GM19351 (cell line): ENCODE measurements around the gene TSPAN6.

Experiments used
- ATAC-seq: cut with Tn5 transposase; IDR thresholded peaks from one replicate; pipeline ENCODE4 v1.9.1; 2021; ENCODE audit warnings: mild to moderate bottlenecking, moderate library complexity; ENCODE audit not compliant: unreplicated experiment

Gene TSPAN6

DNA sequence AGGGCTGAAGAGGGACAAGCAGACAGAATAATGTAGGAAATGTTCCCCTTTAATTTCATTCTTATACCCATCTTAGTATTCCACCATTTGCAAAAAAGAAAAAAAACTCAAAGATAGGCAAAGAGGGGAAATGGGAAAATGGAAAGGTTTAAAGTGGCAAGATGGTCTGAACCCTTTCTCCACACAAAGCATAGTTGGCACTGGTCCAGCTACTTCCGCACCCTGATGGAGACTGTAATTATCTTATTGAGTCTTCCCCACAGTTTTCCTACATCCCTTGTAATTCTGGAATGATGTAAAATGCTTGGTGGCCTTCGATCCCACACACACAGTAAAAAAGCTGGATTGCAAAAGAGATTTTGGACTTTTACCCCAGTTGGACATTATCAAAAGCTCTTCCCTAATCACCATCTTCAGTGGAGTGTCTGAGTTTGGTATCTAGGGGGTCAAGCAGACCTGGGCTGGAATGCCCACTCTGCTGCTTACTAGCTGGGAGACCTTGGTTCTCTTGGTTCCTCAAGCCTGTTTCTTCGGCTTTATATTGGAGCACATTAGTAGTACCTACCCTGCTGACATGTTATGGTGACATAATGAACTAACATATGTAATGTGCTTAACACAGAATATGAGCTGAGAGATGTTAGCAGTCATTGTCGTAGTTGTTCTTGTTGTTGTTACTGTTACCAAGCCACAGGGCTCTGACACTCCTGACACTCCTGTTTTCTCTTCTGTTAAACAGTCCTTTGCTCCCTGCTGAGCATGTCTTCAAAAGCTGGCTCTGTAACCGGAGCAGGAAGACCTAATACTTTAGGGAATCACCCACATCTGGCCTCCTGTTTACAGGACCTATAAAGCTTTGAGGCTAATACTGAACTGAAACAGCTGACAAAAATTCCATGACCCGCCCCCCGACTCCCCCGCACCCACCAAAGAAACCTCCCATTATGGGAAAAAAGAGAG, 12.1 kb upstream of the TSPAN6 start:
- no peak for ATAC-seq

DNA sequence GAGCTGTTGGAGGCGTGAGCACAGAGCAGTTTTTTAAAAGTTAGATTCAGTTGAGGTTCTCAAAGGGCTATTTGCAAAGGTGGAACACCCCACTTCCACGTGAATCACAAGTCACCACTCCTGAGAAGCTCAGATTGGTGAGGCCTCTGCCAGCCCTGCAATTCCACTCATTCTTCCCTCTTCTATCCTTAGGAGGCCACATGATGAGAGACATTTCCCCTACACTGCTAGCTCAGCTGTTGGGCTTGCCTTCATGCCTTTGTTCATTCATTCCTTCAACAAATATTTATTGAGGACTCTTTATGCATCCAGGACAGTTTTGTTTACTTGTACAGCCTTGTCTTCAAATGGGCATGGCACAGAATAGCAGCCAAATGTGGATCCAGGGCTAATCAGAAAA, 11.1 kb upstream of the TSPAN6 start:
- ATAC-seq, result no peak

DNA sequence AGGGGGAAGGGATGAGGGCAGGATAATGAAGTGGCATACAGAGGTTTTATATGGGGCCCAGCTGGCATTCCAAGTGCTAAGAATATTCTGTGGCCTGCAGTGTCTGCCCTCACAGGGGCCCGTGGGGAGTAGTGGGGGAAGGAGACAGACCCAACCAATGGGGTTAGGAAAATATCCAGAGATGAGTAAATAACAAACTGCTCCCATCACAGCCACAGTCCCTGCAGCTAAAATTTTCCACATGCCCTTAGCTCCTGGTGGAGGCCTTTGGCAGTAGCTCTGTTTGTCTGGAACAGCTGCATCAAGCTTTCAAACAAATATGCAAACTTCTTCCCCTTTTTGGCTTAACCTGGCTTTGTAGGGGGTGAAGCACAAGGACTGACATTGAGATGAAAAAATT, 10.5 kb upstream of the TSPAN6 start:
- no peak for ATAC-seq

DNA sequence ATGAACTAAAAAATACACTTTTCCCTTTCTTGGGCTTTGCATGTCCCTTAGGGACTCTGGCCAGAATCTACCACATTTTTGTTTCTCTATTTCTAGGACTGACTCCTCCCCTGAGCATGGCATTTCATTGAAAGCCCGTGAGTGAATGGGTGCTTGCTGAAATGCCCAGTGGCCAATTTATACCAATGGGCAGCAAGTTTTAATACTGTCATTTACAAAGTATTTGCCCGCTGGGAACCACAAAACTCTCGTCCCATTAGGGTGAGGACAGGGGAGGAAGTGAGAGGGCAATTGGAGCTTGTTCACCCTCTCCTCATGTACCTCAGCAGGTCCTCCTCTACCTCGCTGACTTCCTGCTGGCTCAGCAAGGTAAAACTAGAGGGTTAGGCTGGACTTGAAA, 8.5 kb upstream of the TSPAN6 start:
- no peak for ATAC-seq

DNA sequence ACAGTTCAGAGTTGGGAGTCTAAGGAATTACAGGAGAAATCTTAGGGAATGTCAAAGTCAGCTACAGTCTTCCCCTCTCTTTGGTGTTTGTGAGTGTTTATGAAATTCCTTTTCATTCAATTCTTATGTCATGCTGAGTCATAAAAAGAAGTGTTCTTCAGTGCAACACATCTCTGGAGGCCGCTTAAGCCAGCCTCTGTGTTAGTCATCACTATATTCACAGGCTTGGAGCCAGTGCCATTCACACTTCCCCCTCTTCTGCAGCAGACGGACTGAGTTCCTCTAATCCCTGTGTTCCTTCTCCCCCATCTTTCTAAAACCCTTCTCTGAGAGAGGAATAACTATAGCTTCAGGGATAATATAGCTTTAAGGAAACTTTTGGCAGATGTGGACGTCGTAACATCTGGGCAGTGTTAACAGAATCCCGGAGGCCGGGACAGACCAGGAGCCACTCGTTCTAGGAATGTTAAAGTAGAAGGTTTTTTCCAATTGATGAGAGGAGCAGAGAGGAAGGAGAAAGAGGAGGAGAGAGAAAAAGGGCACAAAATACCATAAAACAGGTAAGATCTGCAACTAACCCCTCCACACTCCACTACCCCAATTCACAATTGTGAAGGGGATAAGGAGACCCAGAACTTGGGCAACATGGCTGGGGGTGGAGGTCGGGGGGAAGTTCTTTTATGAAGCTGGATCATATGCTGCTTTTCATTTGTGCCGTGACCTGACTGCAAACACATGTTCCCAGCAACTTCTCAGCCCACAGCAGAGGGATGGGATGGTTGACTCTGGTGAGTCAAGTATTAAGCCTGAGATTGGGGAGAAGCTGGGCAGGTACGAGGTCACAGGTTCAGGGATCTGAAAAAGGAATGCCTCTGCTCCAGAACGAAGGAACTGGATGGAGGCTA, 7.6 kb upstream of the TSPAN6 start, which contains the start of gene SRPX2:
Gene SRPX2 (plus strand): TSS at position 244 of the 905 bp plus-strand sequence. CDS start 2,124 bp downstream, outside the sequence.
- ATAC-seq, result peak; percentile 69

DNA sequence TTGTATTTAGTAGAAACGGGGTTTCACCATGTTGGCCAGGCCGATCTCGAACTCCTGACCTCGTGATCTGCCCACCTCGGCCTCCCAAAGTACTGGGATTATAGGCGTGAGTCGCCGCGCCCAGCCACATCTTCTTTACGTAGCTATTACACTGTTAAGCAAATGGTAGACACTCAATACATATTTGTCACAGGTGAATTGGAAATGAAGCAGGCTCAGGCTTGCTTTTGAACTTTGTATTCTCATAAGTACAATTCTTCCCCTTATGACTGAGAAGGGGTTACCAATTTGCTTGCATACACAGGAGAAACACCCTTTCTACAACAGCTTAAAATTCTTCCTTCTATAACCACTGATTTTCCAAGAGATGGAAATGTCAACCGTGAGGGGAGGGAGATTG, 6.6 kb upstream of the TSPAN6 start:
- no peak for ATAC-seq

DNA sequence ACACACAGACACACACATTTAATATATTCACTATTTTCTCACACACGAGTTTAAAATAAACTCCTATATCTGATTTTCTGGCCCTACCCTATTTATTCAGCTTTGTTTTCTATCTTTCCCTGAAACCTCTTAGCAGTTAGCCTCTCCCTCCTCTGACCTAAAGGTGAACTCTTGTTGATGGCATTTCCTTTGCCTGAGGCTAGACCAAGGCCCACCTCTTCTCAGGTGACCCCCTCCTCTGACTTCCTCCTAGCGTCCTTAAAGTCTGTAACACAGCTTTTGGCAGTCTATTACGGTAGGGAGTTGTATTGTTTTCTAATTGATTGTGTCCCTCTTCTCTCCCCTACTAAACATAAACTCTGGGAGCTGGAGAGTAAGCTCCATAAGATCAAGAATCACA, 5.7 kb upstream of the TSPAN6 start:
- no peak for ATAC-seq

DNA sequence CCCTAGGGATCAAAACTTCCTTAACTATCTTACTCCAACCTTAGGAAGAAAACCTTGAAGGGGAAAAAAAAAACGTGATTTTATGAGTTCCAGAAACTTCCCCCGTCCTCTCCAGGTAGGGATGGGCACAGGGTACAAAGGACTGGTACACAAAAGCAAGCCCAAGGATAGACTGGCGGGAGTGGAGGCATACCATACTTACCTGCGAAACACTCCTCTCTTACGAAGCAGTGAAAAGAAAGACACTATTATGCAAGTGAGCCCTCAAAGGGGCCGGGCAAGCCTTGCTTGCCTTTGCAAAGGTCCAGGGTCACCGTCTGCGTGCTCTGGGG, 651 bp downstream of the TSPAN6 start:
- no peak for ATAC-seq

DNA sequence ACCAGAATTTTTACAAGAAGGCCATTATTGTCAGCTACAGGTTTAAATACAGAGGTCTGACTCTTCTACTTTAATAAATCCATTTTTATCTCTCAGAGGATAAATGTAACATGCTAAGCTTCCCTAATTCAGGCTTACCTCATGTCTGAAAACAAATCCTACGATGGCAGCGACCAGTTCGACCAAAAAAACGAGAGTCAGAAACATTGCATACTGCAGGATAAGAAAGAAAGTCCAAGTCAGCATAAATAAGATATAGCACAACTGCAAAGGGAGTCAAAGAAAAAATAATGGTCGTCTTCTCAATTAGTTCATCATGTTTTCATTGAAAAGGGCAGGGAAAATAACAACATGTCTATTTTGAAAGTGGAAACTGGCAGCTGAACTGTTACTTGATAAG, 1.6 kb downstream of the TSPAN6 start:
- ATAC-seq, result no peak

DNA sequence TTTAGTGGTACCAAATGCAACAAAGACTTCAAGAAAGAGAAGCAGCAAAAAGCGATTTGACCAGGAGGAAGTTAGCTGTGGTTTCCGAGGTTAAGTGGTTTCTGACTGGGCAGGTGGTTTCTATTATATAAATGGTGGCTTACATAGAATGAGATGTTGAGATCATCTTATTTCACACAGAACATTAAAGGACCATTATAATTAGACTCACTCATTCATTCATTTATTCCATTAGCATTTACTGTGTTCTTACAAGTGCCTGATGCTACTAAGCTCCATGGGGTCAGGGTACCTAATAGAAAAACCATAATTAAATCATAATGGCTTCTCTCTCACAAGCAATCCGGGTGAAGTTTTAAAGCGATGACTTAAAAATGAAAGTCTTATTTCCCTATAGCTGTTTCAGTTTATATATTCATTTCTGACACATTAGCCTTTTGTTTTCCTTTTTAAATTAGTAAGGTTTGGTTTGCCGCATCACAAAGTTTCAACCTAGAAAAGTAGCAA, 10.6 kb downstream of the TSPAN6 start:
- peak; percentile 92 for ATAC-seq

DNA sequence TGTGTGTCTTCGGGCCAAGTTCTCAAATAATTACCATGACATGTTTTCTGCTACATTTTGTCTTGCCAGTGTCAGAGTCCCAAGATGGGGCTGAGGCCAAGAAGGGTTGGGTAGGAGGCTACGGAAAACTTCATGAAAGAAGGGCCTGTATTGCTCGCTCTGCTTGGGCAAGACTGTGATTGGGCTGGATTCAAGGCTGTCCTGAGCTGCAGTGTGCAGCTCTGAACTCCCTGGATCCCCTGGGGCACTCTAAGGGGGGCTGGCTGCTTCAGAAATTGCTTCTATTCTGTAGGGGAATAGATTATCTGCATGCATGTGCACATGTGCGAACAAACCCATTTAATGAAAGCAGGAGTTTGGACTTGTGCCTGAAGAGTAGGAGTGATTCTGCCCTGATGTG, 13.6 kb downstream of the TSPAN6 start:
- ATAC-seq, result no peak

DNA sequence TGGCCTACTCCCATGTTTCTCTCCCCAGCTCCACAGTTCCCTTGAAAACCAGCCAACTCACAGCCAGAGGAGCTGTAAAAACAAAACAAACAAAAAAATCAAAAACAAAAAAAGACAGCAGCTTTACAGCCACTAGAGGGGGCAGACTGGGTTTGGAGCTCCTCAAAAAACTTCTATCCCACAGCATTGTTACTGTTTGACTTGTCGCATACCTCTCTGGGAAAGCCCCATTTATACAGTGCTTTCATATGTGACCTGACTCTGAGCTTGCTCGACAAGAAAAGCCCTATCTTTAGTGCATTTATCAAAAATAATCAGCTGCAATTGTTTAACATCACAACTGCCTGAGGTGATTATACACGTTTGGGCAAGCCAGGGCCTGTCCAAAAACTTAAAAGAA, 21.6 kb downstream of the TSPAN6 start:
- peak; percentile 100 for ATAC-seq

DNA sequence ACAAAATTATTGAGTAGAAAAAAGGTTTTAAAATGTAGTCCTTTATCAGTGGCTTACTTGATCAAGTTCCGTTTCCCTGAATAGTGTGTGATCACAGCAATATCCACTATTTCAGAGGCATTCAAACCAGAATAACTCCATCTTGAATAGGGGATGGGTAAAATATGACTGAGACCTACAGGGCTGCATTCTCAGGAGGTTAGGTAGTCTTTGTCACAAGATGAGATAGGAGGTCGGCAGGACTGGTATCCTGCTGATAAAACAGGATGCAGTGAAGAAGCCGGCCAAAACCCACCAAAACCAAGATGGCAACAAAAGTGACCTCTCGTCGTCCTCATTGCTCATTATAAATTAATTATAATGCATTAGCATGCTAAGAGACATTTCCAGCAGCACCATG, 24.7 kb downstream of the TSPAN6 start:
- ATAC-seq, result no peak

DNA sequence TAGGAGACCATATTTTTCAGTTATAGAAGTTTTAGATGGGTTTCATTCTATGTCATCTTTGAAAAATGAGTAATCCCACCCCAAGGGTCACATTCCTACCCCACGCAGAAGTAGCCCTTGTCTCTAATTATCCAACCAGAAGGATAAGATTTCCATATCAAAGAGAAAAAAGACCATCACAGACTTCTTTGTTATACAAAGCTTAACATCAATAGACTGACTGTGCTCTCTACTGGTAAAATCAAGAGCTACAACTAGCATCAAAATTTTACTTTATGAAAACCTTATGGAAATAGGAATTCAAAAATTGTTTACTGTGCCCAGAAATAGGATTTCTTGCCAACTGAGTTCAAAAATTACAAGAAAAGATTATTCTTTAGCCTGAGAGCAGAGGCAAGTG, 27.0 kb downstream of the TSPAN6 start:
- ATAC-seq, result no peak

DNA sequence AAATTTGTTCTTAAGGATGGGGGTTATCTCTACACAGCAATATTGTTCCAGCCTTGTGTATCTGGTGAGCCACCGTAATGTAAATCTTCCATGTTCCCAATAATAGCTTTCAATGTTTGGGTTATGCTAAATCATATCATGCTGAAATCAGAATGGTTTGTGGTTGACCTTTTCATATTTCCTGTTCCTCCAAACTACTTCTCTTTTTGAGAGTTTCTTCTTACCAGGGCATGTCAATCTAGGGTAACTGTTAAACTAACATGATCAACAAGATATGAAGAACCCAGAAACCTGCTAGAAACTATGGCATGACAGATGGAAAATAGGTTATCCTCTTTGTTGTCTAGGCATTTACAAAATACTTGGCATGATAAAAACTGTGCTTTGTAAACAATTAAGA, 29.9 kb downstream of the TSPAN6 start:
- peak; percentile 70 for ATAC-seq

DNA sequence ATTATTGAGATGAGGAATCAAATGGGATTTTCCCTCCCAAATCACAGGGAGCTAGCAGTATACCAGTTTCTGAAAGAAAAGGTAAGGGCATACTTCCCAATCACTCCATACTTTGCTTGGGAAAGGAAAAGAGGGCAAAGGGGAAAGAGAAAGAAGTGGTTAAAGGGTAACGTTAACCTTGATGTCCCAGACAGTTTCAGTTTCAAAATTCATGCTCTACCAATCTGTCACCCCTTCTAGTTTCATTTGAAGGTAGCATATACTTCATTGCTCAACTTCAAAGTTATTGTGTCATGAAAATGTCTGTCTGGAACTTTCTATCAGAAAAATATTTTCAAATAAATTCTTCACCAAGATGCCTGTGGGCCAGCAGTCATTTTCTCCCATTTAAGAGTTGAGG, 35.8 kb downstream of the TSPAN6 start:
- ATAC-seq, result no peak

DNA sequence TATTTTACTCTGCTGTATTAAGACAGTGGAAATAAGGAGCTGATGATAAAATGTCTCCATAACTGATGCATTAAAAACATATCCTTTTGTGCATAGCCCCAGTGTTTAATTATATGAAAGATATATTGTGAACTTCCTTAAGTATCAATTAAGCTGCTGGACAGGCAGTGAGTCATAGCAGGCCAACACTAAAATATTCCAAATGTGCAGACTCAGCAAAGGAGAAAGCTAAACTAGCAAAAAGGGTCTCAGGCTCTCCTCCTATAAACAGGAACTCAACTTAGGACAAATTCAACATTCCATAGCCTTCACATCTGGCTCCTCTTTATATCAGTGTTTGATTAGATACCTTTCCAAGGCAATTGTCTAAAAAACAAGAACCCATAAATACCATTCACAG, 36.3 kb downstream of the TSPAN6 start:
- no peak for ATAC-seq

DNA sequence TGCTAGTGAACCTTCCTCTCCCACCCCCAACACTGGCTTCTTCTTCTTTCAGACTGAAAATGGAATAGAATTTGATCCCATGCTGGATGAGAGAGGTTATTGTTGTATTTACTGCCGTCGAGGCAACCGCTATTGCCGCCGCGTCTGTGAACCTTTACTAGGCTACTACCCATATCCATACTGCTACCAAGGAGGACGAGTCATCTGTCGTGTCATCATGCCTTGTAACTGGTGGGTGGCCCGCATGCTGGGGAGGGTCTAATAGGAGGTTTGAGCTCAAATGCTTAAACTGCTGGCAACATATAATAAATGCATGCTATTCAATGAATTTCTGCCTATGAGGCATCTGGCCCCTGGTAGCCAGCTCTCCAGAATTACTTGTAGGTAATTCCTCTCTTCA, 37.1 kb downstream of the TSPAN6 start:
- ATAC-seq, result no peak

DNA sequence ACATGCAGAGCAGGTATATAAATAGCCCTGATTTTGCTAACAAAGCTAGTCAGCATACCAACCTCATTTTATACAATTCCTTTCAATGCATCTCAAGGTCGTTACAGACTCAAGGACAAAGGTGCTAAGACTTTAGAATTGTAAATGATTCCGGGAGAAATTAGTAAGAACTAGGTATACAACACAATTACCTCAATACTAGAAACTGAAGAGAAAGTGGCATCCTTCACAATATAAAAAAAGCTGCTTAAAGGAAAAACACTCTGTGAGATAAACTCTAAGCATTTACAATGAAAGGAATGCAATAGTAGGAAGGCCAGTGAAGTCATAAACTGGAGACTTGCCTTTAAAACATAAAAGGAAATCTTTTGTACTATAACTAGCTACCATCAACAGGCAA, 40.0 kb downstream of the TSPAN6 start:
- no peak for ATAC-seq

DNA sequence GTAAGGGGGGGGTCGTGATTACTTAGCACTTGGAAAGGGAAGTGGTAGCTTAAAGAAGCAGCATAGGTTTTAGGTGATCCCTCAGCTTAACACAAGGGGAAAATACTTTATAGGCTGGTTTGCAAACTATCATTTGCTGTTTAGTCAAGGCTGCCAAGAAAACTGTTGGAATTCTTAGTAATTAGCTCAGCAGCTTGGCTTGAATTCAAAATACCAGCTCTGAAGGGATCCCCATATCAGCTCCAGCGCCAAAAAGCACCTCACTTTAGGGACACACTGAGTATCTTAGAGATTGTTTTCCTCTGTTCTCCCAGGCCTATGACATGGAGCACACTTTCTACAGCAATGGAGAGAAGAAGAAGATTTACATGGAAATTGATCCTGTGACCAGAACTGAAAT, 43.0 kb downstream of the TSPAN6 start:
- ATAC-seq, result no peak

DNA sequence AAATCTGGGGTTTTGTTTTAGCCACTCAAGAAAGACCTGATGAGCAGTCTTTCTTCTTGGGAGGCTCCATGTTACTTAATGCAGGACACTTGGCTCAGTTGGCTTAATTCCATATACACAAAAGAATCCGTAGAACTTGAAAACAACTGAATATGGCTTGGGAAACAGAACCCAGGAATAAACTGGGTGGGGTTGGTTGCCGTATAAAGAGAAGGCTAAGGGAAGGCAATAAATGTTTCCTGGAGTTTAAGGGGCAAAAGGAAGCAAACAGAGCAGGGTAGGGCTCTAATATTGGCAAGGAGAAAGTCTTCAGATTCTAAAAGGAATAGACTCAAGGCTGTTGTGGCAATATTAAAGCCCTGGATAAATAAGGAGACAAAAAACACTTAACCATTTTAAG, 43.5 kb downstream of the TSPAN6 start:
- ATAC-seq, result no peak
